ENCODE results near the gene SPSB4.

The SPSB4 gene

DNA sequence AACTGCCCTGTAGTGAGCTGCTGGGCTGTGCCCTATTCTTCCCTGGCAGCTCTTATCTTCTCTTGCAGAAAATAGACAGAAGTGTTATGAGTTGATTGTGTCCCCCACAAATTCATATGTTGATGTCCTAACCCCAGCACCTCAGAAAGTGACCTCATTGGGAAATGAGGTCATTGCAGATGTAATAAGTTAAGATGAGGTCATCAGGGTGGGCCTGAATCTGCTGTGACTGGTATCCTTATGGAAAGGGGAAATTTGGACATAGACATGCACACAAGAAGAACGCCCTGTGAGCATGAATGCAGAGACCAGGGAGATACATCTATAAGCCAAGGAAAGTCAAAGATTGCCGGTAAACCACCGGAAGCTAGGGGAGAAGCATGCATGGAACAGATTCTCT lies 49.0 kb downstream of the SPSB4 start:
- H3K4me3 ChIP-seq (ENCODE audit: low read depth, low read length): no peak overlapping the region
- no peak for TF ChIP-seq CTCF (IDR thresholded peaks at IDR 0.05; ENCODE audit: low read depth, low read length)

DNA sequence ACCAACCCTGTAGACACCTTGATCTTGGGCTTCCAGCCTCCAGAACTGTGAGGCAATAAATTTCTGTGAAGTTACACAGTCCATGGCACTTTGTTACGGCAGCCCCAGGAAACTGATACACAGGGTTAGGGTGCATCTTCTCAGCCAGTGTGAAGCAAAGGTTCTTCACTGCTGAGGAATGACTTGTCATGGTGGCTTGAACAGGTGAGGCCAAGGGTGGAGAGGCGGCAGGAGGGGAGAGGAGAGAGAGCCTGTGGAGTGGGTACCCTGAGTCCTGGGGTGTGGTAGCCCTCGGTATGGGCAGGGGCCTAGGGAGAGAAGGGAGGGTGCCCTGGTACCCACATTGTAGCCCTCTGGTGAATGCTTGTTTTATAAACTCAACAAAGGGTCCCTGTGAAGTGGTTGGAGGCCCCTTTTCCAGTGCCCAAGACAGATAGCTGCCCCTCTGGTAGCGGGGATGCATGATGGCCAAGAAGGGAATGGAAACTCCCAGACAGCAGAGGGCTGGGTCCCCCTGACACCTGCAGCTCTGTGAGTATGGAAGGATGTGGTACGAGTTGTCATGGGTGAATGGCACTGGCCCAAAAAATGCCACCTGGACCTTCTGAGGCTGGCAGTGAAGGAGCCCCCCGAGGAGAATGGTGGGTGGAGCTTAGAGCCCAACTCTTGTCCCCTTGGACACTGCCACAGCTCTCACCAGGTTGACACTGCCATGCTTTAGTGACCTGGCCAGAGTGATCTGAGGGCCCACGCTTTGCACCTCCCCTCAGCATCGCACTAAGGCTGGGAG lies 49.6 kb downstream of the SPSB4 start:
- no peak overlapping the region for H3K4me3 ChIP-seq (ENCODE audit: low read depth, low read length)
- no peak for TF ChIP-seq CTCF (IDR thresholded peaks at IDR 0.05; ENCODE audit: low read depth, low read length)

DNA sequence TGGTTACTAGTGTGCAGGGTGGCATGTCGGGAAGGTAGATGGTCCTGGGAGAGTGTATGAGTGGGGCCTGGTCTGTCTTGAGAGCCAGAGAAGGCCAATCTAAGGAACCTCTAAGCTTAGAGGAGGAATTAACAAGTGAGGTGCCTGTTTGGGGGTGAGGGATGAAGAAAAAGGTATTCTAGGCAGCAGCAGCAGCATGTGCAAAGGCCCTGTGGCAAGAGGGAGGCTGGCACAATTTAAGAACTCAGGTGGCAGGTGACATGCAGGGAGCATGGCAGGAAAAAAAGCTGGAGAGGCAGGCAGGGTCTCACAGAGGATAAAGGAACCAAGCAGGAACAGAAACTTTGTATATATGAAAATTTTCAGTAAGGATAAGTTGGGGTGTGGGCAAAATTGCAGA lies 51.2 kb downstream of the SPSB4 start:
- no peak overlapping the region for H3K4me3 ChIP-seq (ENCODE audit: low read depth, low read length)
- TF ChIP-seq CTCF (IDR thresholded peaks at IDR 0.05; ENCODE audit: low read depth, low read length): no peak

- TF ChIP-seq CTCF (IDR thresholded peaks at IDR 0.05; ENCODE audit: low read depth, low read length): no peak
- no peak overlapping the region for H3K4me3 ChIP-seq (ENCODE audit: low read depth, low read length)
Measured at GRCh38 chr3:141103067-141103466, 51.9 kb downstream of the SPSB4 start.

DNA sequence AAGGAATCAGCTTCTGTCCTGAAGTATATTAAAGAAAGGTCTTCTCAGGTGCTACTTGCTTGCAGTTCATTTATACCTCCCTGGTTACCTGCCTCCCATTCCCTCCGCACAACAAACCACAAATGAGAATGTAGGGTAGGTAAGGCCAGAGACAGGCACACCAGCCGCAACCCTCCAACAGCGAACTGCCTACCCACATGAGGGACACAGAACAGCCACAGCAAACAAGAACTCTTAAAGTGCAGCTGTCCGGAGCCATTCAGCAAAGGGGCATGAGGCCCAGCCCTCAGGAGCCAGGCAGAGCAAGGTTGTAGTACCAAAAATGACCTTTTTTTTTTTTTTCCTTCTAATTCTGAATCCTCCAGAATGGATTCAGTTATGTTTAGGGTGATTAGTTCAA lies 52.4 kb downstream of the SPSB4 start:
- no peak overlapping the region for H3K4me3 ChIP-seq (ENCODE audit: low read depth, low read length)
- TF ChIP-seq CTCF (IDR thresholded peaks at IDR 0.05; ENCODE audit: low read depth, low read length): no peak

DNA sequence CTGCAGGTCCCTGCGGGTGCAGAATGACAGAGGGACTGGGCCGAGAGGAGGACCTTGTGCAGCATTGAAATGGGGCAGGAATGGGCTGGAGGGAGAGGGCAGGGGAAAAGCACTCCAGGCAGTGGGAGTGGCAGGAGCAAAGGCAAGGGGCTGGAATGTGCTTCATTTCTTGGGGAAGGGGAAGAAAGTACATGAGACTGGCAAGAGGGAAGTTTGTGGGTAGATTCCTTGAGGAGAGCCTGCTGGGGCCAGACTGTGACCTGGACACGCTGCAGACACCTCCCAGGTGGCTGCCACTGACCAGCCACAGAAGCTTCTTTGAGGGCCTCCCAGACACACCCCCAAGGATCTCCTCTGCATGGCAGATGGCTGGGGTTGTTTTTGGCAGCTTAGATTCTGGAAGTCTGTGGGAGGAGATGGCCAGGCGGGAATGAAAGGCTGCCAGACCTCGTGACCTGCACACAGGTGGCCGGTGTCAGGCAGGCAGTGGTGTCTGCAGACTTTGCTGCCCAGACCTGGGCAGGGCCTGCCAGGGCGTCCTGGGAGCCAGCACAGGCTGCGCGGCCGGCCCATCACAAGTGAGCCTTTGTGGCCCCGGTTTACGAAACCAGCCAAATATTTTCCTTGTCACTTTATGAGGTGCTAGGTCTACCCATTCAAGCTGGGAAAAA lies 53.1 kb downstream of the SPSB4 start:
- no peak for TF ChIP-seq CTCF (IDR thresholded peaks at IDR 0.05; ENCODE audit: low read depth, low read length)
- H3K4me3 ChIP-seq (ENCODE audit: low read depth, low read length): no peak overlapping the region

Measured in WI38 (cell line).